Measurements from ENCODE around the gene DCDC2B.
"Not testable (repeated sequence)": the region's sequence is repeated elsewhere in the genome, so short reads cannot be mapped to it uniquely, and the experiment has no call there.

The DCDC2B gene

GRCh38 chr1:32228771-32229170 lies 19.9 kb downstream of the DCDC2B start:
- DNase-seq = no peak

GRCh38 chr1:32231843-32232432 lies 23.0 kb downstream of the DCDC2B start:
- DNase-seq = no peak

DNA sequence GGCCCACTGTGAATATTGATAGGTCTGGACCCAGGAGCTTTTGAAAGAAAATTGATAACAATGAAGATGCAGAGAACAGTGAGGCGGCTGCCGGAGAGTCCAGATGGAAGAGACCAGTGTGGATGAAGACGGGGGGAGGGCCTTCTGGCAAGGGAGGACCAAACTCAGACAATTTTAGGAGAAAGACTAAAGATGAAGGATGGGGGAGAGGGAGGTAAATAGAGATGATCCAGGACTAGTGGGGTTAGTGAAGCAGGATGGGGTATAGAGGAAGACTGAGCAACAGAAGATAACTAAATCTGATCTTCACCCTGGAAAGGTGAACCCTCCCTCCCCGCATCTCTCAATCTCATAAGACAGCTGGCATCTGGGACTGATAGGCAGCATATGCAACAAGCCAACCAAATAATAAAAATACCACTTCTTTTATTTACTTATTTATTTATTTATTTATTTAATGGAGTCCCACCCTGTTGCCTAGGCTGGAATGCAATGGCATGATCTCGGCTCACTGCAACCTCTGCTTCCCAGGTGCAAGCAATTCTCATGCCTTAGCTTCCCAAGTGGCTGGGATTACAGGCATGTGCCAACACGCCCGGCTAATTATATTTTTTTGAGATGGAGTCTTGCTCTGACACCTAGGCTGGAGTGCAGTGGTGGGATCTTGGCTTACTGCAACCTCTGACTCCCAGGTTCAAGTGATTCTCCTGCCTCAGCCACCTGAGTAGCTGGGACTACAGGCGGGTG lies 23.8 kb downstream of the DCDC2B start:
- DNase-seq = no peak

- no peak for DNase-seq
These were observed 25.9 kb downstream of the DCDC2B start for GRCh38 chr1:32234792-32235191.

GRCh38 chr1:32239337-32239736 lies 30.4 kb downstream of the DCDC2B start:
- no peak for DNase-seq

DNA sequence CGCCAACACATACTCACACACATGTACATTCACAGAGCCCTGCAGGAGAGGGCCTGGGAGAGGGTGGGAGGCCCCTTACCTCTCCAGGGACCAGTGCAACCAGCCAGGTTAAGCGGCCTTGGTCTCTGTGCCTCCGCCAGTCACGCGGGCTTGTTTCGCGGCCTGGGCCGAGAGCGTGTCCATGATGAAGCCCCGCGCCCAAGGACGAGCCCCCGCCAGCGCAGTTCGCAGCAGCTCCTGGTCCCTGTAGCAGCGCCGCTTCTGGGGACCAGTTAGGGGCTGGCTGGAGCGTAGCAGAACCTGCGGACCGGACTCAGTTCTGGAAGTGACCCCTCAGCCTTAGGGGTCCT lies 30.9 kb downstream of the DCDC2B start:
- DNase-seq = no peak

GRCh38 chr1:32240140-32240951 lies 31.5 kb downstream of the DCDC2B start:
- peak; percentile 60 for DNase-seq

DNA sequence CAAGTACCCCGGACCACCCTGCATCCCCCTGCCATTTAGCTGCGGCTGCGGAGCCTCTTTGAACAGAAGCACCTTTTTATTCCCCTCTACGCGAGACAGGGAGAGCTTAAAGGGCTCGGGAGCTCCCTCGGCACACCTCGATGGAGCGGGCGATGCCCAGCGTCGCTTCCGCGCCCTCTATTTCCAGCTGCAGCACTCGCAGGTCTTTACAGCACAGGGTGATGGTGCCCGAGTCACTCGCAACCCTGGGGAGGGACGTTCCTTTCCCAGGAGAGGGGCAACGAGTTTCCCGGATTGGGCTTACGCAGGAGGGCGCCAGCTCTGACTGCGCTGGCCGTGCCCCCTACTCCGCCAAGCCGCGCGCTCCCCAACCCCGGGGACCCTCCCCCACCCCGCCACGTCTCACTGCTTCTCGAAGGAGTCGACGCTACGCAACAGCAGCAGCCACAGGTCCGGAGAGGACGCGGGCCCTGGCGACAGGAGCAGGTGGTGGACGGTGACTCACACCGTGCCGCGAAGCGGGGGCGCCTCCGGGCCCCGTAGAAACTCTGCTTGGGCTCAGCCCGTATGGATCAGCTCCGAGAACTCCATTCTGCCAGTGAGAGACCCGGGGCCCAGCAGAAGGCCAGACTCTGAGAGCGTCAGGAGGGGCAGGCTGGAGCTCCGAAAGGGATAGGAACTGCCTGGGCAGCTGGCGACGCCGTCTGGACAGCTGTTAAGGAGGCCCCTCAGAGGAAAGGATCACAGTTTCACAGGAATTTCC lies 32.3 kb downstream of the DCDC2B start:
- no peak for DNase-seq

DNA sequence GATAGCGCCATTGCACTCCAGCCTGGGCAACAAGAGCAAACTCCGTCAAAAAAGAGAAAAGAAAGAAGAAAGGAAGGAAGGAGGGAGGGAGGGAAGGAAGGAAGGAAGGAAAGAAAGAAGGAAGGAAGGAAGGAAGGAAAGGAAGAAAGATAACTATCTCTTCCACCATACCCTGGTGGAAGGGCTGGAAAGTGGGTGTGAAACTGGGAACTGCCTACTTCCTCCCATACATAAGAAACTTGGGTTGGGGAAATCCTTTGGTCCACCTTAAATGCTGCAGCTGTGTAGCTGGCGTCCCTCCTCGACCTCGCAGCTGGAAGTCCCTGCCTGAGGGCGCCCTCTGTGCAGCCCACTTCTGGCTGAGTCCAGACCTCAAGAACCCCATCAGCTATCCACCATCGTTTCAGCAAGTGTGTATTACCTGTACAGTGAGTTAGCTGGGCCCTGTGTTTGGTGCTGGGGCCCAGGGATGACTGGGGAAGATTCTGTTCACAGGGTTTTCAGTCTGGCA lies 33.5 kb downstream of the DCDC2B start:
- DNase-seq = no peak

GRCh38 chr1:32246888-32247273 lies 38.0 kb downstream of the DCDC2B start, which contains the start of gene FAM167B:
FAM167B (plus strand) TSS chr1:32247222; CDS start chr1:32247422, 200 bp downstream.
- no peak for DNase-seq

GRCh38 chr1:32247452-32247851 lies 38.6 kb downstream of the DCDC2B start:
- DNase-seq = no peak

- peak; percentile 67 for DNase-seq
These were observed 39.3 kb downstream of the DCDC2B start for GRCh38 chr1:32247983-32248889.

GRCh38 chr1:32249831-32250525 lies 41.1 kb downstream of the DCDC2B start:
- DNase-seq = peak; percentile 81

DNA sequence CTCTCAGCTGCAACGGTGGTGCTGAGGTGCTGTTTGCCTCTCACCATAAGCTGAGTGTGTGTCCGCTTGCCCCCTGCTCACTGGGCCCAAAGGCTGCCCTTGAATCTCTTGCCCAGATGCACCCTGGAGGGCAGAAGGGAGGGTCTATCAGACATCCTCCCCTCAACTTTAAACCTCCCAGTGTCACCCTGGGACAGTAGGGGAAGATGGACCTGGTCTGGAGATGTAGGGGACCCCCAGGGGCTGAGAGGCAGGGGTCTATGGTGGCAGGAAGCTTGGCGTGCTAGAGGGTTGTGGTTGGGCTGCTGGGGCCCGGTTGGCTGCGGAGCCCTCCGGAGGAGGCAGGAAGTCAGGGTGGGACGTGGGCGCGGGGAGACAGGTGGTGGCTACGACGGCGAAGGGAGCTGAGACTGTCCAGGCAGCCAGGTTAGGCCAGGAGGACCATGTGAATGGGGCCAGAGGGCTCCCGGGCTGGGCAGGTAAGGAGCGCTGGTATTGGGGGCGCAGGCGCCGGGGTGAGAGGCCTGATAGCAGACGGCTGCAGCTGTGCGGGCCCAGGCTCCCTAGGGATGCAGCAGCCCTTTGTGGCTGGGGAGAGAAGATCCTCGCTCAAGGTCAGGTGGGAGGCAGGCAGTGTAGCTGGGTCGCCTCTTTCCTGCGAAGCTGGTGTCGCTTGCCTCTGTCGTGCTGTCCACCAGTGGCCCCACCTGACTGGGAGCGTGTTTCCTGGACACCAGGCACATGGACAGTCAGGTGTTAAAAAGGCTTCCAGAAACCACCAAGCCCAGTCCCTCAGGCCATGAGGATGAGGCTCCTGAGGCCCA lies 42.2 kb downstream of the DCDC2B start, which contains the start of gene LCK:
Gene LCK (plus strand): TSS at position 373 of the 824 bp plus-strand sequence. CDS start 23,065 bp downstream, outside the sequence.
- DNase-seq = peak; percentile 41

DNA sequence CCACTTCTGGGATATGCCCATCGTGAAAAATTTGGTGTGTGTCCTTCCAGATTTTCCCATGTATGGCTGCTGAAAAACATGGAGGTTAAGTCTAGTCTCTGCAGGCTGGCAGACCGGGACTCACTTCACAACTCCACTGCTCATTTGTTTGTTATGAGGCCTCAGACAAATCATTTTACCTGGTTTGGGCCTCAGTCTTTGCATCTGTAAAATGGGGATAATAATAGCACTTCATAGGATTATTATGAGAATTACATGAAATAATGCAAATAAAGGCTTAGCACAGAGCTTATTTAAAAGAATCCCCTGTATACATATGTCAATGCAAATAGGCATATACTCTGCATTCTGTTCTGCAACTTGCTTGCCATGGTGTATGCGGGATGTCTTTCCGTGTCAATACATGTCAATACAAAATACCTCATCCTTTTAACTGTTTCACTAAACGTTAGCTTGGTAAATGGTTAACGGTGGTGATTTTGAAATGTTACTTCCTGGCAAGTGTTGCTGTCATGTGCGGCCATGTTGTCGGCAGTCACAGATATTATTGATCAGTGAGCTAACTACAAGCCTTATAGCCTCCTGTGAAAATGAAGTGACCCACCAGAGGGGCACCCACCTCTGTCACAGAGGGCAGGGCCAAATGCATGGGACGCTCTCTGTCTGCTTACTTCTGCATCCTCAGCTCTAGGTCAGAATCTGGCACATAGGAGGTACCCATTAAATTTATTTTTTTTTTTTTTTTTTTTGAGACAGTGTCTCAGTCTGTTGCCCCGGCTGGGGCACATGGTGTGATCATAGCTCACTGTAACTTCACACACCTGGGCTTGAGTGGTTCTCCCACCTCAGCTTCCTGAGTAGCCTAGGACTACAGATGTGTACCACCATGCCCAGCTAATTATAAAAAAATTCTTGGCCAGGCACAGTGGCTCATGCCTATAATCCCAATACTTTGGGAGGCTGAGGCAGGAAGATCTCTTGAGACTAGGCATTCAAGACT lies 46.5 kb downstream of the DCDC2B start:
- no peak for DNase-seq

GRCh38 chr1:32256473-32257226 lies 47.8 kb downstream of the DCDC2B start:
- DNase-seq = no peak

- DNase-seq = no peak
These were observed 48.3 kb downstream of the DCDC2B start for GRCh38 chr1:32257227-32257508.

GRCh38 chr1:32263236-32263593 lies 54.3 kb downstream of the DCDC2B start:
- DNase-seq = not testable (repeated sequence)
